H1 (cell line): ENCODE results near the gene NCAM1. TPM values are rescaled to one million over a fixed set of nuclear protein-coding genes. Genes with fewer than 3 reads are reported as not detected.
A peak's percentile ranks its signal among the peaks of the same experiment; 100 is the strongest.

ENCODE experiments used
- CTCF ChIA-PET: fragments of 300-600 bp; sonication (Branson Sonifier 250); formaldehyde crosslinking; loops from one replicate; lab custom pipeline; 2021; ENCODE audit not compliant: partially characterized antibody; lab: Charles Lee
- POLR2A ChIA-PET: fragments of 300-600 bp; sonication (Branson Sonifier 250); formaldehyde crosslinking; loops from one replicate; lab custom pipeline; 2021; ENCODE audit warnings: inconsistent platforms; ENCODE audit not compliant: partially characterized antibody; lab: Charles Lee
- DNase-seq, 2 experiments: peaks; one replicate each; pipeline versions ENCODE4 v3.0.0 to v3.0.0-alpha.2; 2010 to 2022; ENCODE audit warnings: low spot score in 2 of 2, low read depth in 1 of 2, mixed read lengths in 1 of 2
- FAIRE-seq: peaks from 2 replicates; lab custom pipeline; 2011; peaks lifted over from hg19 to GRCh38; lab: Jason Lieb, UNC
- H2AFZ ChIP-seq: 2 replicates; pipeline ENCODE4 v1.8.1; 2012; ENCODE audit warnings: low read length, inconsistent platforms
- H2AK5ac ChIP-seq: 2 replicates; pipeline ENCODE4 v1.6.1; 2013; ENCODE audit warnings: low read depth, low read length
- H2BK120ac ChIP-seq: replicated peaks from 2 replicates; pipeline ENCODE3; 2013; ENCODE audit warnings: low read depth, low read length, inconsistent platforms
- H2BK12ac ChIP-seq: 2 replicates; pipeline ENCODE4 v1.6.1; 2013; ENCODE audit warnings: low read depth, low read length
- H2BK15ac ChIP-seq: 2 replicates; pipeline ENCODE4 v1.6.1; 2013; ENCODE audit warnings: low read length
- H2BK20ac ChIP-seq: 2 replicates; pipeline ENCODE4 v1.6.1; 2013; ENCODE audit warnings: low read length
- H2BK5ac ChIP-seq: 2 replicates; pipeline ENCODE4 v1.6.1; 2013; ENCODE audit warnings: low read depth, low read length
- H3K14ac ChIP-seq: 2 replicates; pipeline ENCODE4 v1.6.1; 2013; ENCODE audit warnings: inconsistent platforms; ENCODE audit not compliant: insufficient read length
- H3K18ac ChIP-seq: 2 replicates; pipeline ENCODE4 v1.6.1; 2013; ENCODE audit warnings: low read length; ENCODE audit errors: extremely low read depth
- H3K23ac ChIP-seq: 2 replicates; pipeline ENCODE4 v1.6.1; 2013; ENCODE audit warnings: inconsistent platforms; ENCODE audit not compliant: insufficient read length
- H3K23me2 ChIP-seq: 2 replicates; pipeline ENCODE4 v1.6.1; 2013; ENCODE audit warnings: low read depth, low read length
- H3K27ac ChIP-seq: 2 replicates; pipeline ENCODE4 v1.6.1; 2011; ENCODE audit warnings: low read depth, low read length, inconsistent platforms
- H3K27me3 ChIP-seq, 4 experiments: replicated peaks in 1 of 4; 1 replicate in 1 of 4; 2 replicates in 3 of 4; pipeline versions ENCODE4 v1.6.1 to v1.8.1; 2011 to 2013; ENCODE audit warnings: low read length in 3 of 4, mild to moderate bottlenecking in 3 of 4, inconsistent platforms in 2 of 4, mixed read lengths in 2 of 4, moderate library complexity in 1 of 4; ENCODE audit not compliant: control insufficient read depth in 3 of 4, insufficient read depth in 3 of 4; ENCODE audit errors: extremely low read depth in 1 of 4
- H3K36me3 ChIP-seq, 4 experiments: 2 replicates each; pipeline versions ENCODE4 v1.6.1 to v1.8.1; 2011 to 2013; ENCODE audit warnings: mild to moderate bottlenecking in 4 of 4, low read length in 3 of 4, moderate library complexity in 2 of 4, control low read depth in 1 of 4, inconsistent platforms in 1 of 4; ENCODE audit not compliant: insufficient read depth in 4 of 4, control insufficient read depth in 2 of 4
- H3K4ac ChIP-seq: replicated peaks from 2 replicates; pipeline ENCODE3; 2013; ENCODE audit warnings: low read length, low read depth, mixed read lengths, inconsistent platforms; ENCODE audit not compliant: insufficient read length
- H3K4me1 ChIP-seq, 4 experiments: replicated peaks in 1 of 4; 1 replicate in 1 of 4; 2 replicates in 3 of 4; pipeline versions ENCODE4 v1.6.1 to v1.8.1; 2011 to 2013; ENCODE audit warnings: low read length in 3 of 4, inconsistent platforms in 2 of 4, mixed read lengths in 1 of 4; ENCODE audit not compliant: insufficient read depth in 4 of 4, control insufficient read depth in 3 of 4
- H3K4me2 ChIP-seq, 2 experiments: 2 replicates each; pipeline versions ENCODE4 v1.6.1 to v1.8.1; 2011 to 2013; ENCODE audit warnings: low read depth in 2 of 2, low read length in 2 of 2, control low read depth in 1 of 2, inconsistent platforms in 1 of 2, mild to moderate bottlenecking in 1 of 2; ENCODE audit not compliant: insufficient read depth in 1 of 2
- H3K4me3 ChIP-seq, 4 experiments: fragments of 200-600, 300-600 bp in 1 of 4; sonication (generic), shearing (Covaris generic), sonication (Bioruptor Twin) in 1 of 4; 2 replicates each; pipeline versions ENCODE4 v1.5.1 to v1.8.1; 2011 to 2016; ENCODE audit warnings: low read length in 4 of 4, low read depth in 3 of 4, control low read depth in 2 of 4, inconsistent platforms in 2 of 4, mild to moderate bottlenecking in 2 of 4, mixed read lengths in 1 of 4, moderate library complexity in 1 of 4; ENCODE audit not compliant: insufficient read depth in 2 of 4; ENCODE audit errors: extremely low read depth in 1 of 4
- H3K56ac ChIP-seq: replicated peaks from 2 replicates; pipeline ENCODE3; 2013; ENCODE audit warnings: low read depth, mild to moderate bottlenecking, mixed read lengths, low read length, inconsistent platforms; ENCODE audit not compliant: insufficient read length
- H3K79me1 ChIP-seq: 2 replicates; pipeline ENCODE4 v1.6.1; 2013; ENCODE audit warnings: low read depth, low read length, control low read depth
- H3K79me2 ChIP-seq, 2 experiments: 2 replicates each; pipeline versions ENCODE4 v1.6.1 to v1.8.1; 2012 to 2013; ENCODE audit warnings: low read length in 2 of 2, mild to moderate bottlenecking in 2 of 2, inconsistent platforms in 1 of 2; ENCODE audit not compliant: insufficient read depth in 2 of 2, control insufficient read depth in 1 of 2
- H3K9ac ChIP-seq, 4 experiments: replicated peaks in 1 of 4; 1 replicate in 1 of 4; 2 replicates in 3 of 4; pipeline versions ENCODE4 v1.6.1 to v1.8.1; 2011 to 2013; ENCODE audit warnings: low read depth in 3 of 4, low read length in 3 of 4, control low read depth in 2 of 4, mild to moderate bottlenecking in 2 of 4, moderate library complexity in 2 of 4, inconsistent platforms in 1 of 4; ENCODE audit errors: extremely low read depth in 1 of 4
- H3K9me3 ChIP-seq, 2 experiments: 2 replicates each; pipeline versions ENCODE4 v1.6.1 to v1.8.1; 2012 to 2013; ENCODE audit warnings: mild to moderate bottlenecking in 2 of 2, moderate library complexity in 2 of 2, control low read depth in 1 of 2, inconsistent platforms in 1 of 2, low read depth in 1 of 2, low read length in 1 of 2, mixed read lengths in 1 of 2; ENCODE audit not compliant: insufficient read depth in 2 of 2
- H4K20me1 ChIP-seq, 2 experiments: replicated peaks in 1 of 2; 2 replicates each; pipeline versions ENCODE3 to v1.8.1; 2011 to 2013; ENCODE audit warnings: inconsistent platforms in 2 of 2, low read length in 2 of 2, mild to moderate bottlenecking in 1 of 2; ENCODE audit not compliant: insufficient read depth in 2 of 2, control insufficient read depth in 1 of 2
- H4K5ac ChIP-seq: 2 replicates; pipeline ENCODE4 v1.6.1; 2013; ENCODE audit warnings: low read length, low read depth, mixed read lengths, inconsistent platforms; ENCODE audit not compliant: insufficient read length
- H4K8ac ChIP-seq: 2 replicates; pipeline ENCODE4 v1.8.0; 2013; ENCODE audit warnings: mild to moderate bottlenecking, moderate library complexity, low read length, inconsistent platforms; ENCODE audit not compliant: insufficient read depth; ENCODE audit errors: extremely low read depth
- H4K91ac ChIP-seq: replicated peaks from 2 replicates; pipeline ENCODE3; 2013; ENCODE audit warnings: low read length, mixed read lengths, inconsistent platforms; ENCODE audit not compliant: insufficient read length
- ATF2 ChIP-seq: IDR thresholded peaks from 2 replicates; pipeline ENCODE4 v1.6.1; 2012; ENCODE audit warnings: low read length, inconsistent platforms
- CREB1 ChIP-seq: IDR thresholded peaks from 2 replicates; pipeline ENCODE4 v1.6.1; 2012; ENCODE audit warnings: inconsistent platforms
- EGR1 ChIP-seq: IDR thresholded peaks from 2 replicates; pipeline ENCODE4 v1.6.1; 2011; ENCODE audit warnings: low read depth, low read length, borderline replicate concordance
- FOSL1 ChIP-seq: IDR thresholded peaks from 2 replicates; pipeline ENCODE4 v1.6.1; 2011; ENCODE audit warnings: mild to moderate bottlenecking, low read depth, low read length, moderate library complexity; ENCODE audit not compliant: insufficient read depth
- NANOG ChIP-seq: IDR thresholded peaks from 2 replicates; pipeline ENCODE4 v1.6.1; 2011; ENCODE audit warnings: low read length, low read depth, mild to moderate bottlenecking, inconsistent platforms; ENCODE audit not compliant: insufficient read depth, poor library complexity, severe bottlenecking
- RBBP5 ChIP-seq: IDR thresholded peaks from 2 replicates; pipeline ENCODE4 v1.7.1; 2012; ENCODE audit warnings: low read depth, mild to moderate bottlenecking, inconsistent platforms, low read length, moderate library complexity, borderline replicate concordance
- TEAD4 ChIP-seq: IDR thresholded peaks from 2 replicates; pipeline ENCODE4 v1.6.1; 2012; ENCODE audit warnings: low read depth, low read length, inconsistent platforms, mixed read lengths
- USF2 ChIP-seq: IDR thresholded peaks from 2 replicates; pipeline ENCODE4 v1.6.1; 2011; ENCODE audit warnings: low read length, improper control_type of control experiment
- ZNF274 ChIP-seq: IDR thresholded peaks from 2 replicates; pipeline ENCODE4 v1.7.0; 2012; ENCODE audit warnings: low read length, borderline replicate concordance; ENCODE audit errors: extremely low read depth
- polyA plus RNA-seq, 7 experiments: library from polyadenylated mRNA; depleted of rRNA in 3 of 7; stranded (reverse) in 5 of 7; unstranded in 2 of 7; fragments of >200 nt in 5 of 7; fragments of 200-250 nt in 2 of 7; gene quantifications; 1 replicate in 5 of 7; 2 replicates in 1 of 7; 4 replicates in 1 of 7; pipeline versions ENCODE4 v1.2.1 to v1.2.3, GENCODE V29; 2011 to 2013; ENCODE audit warnings: missing spikeins in 2 of 7, mixed read lengths in 2 of 7
- total RNA-seq: library from RNA; stranded (reverse); fragmentation: NEBNext Ultra II Directional; extraction: Animal tissue kit (Norgen Biotek cat#: 25700); gene quantifications from 2 replicates; pipeline ENCODE4 v1.2.1, GENCODE V29; 2021
- TF ChIP-seq, protein P1 (sequence below): IDR thresholded peaks from 2 replicates; pipeline ENCODE4 v1.6.1; 2012; ENCODE audit warnings: inconsistent platforms

Gene NCAM1
- total and polyA plus RNA-seq, 2 of the 8 experiments (the other 6 are each of a cell fraction or from before 2014, with no cell fraction given) = 3.1 to 4.3 TPM

- Histone ChIP-seq H3K36me3 (no peaks in the 10 kb centered on the region), H4K20me1 (no peaks in the 10 kb centered on the region), H3K14ac (no peak overlapping the region), H3K79me2 (no peaks in the 10 kb centered on the region), H3K18ac (no peak overlapping the region), H3K23ac (no peak overlapping the region), H2BK15ac (no peak overlapping the region), H3K9ac (peak overlapping the region in 1 of 4 experiments; percentile 5; a peak in 1 of 7 replicates), H2AK5ac (0 out of 2 replicates have a peak overlapping the region, but pooled peaks have one; percentile 55), H3K9me3 (no peaks in the 10 kb centered on the region), H2BK20ac (no peak overlapping the region), H3K4me3 (no peak overlapping the region), H4K5ac (no peak overlapping the region), H2AFZ (no peak overlapping the region), H3K27ac (no peak overlapping the region), H3K27me3 (no peaks in the 10 kb centered on the region), H3K4ac (no peak overlapping the region), H3K79me1 (no peaks in the 10 kb centered on the region), H4K91ac (no peak overlapping the region), H3K23me2 (no peaks in the 10 kb centered on the region), H4K8ac (no peak overlapping the region), H2BK120ac (no peak overlapping the region), H2BK5ac (no peak overlapping the region), H2BK12ac (no peak overlapping the region), H3K4me1 (peaks cover 0 to 5% (median 2%) of the 10 kb centered on the region in 4 experiments; a peak in 3 of 7 replicates), H3K4me2 (no peak overlapping the region), H3K56ac (no peak overlapping the region)
- DNase-seq (no peak), FAIRE-seq (no peak)
- CTCF ChIA-PET = interaction anchor here (1.1 to 1.9 kb wide), 2 partner anchors 64 to 102 kb away, joined by 3 to 5 read pairs; no protein-coding TSS in a partner anchor
- POLR2A ChIA-PET = no interaction called here
- no peak for TF ChIP-seq ATF2
- no peak for TF ChIP-seq CREB1
- no peak for TF ChIP-seq FOSL1
- no peak for TF ChIP-seq USF2
- TF ChIP-seq TEAD4 = no peak
- no peak for TF ChIP-seq EGR1
- TF ChIP-seq ZNF274 = no peak
- no peak for TF ChIP-seq NANOG
- TF ChIP-seq, protein P1, sequence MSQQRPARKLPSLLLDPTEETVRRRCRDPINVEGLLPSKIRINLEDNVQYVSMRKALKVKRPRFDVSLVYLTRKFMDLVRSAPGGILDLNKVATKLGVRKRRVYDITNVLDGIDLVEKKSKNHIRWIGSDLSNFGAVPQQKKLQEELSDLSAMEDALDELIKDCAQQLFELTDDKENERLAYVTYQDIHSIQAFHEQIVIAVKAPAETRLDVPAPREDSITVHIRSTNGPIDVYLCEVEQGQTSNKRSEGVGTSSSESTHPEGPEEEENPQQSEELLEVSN = no peak
- no peak for TF ChIP-seq RBBP5
Measured at GRCh38 chr11:113188371-113188834, 227.2 kb downstream of the NCAM1 start.
